Effector memory CD4-positive, alpha-beta T cell (primary cell): ENCODE results near the gene WNT5B.

Experiments
- DNase-seq, 3 donors: peaks; one replicate each; pipeline ENCODE4 v3.0.0-alpha.2; 2020
- H3K27ac ChIP-seq: 2 replicates; pipeline ENCODE4 v1.7.0; 2013; ENCODE audit warnings: mild to moderate bottlenecking, low read length, moderate library complexity; ENCODE audit not compliant: insufficient read depth, poor library complexity, severe bottlenecking
- H3K27me3 ChIP-seq: replicated peaks from 2 replicates; pipeline ENCODE4 v1.7.0; 2013; ENCODE audit warnings: mild to moderate bottlenecking, low read length; ENCODE audit not compliant: insufficient read depth, control insufficient read depth, poor library complexity, severe bottlenecking
- H3K36me3 ChIP-seq: 2 replicates; pipeline ENCODE4 v1.7.0; 2013; ENCODE audit warnings: mild to moderate bottlenecking, low read length, moderate library complexity; ENCODE audit not compliant: control insufficient read depth, insufficient read depth
- H3K4me1 ChIP-seq: 2 replicates; pipeline ENCODE4 v1.7.0; 2013; ENCODE audit warnings: low read length, mild to moderate bottlenecking; ENCODE audit not compliant: control insufficient read depth, insufficient read depth, poor library complexity, severe bottlenecking
- H3K4me3 ChIP-seq: 2 replicates; pipeline ENCODE4 v1.7.0; 2013; ENCODE audit warnings: low read length, low read depth, mild to moderate bottlenecking; ENCODE audit not compliant: insufficient read depth, poor library complexity, severe bottlenecking
- H3K9me3 ChIP-seq: 2 replicates; pipeline ENCODE4 v1.7.0; 2013; ENCODE audit warnings: mild to moderate bottlenecking, low read length, moderate library complexity; ENCODE audit not compliant: control insufficient read depth

WNT5B gene

GRCh38 chr12:1611803-1612572 lies 17.0 kb upstream of the WNT5B start:
- no peak for DNase-seq
- Histone ChIP-seq H3K27ac (no peak overlapping the region), H3K36me3 (no peaks in the 10 kb centered on the region), H3K27me3 (no peaks in the 10 kb centered on the region), H3K4me3 (no peak overlapping the region), H3K4me1 (no peaks in the 10 kb centered on the region), H3K9me3 (no peaks in the 10 kb centered on the region)

DNA sequence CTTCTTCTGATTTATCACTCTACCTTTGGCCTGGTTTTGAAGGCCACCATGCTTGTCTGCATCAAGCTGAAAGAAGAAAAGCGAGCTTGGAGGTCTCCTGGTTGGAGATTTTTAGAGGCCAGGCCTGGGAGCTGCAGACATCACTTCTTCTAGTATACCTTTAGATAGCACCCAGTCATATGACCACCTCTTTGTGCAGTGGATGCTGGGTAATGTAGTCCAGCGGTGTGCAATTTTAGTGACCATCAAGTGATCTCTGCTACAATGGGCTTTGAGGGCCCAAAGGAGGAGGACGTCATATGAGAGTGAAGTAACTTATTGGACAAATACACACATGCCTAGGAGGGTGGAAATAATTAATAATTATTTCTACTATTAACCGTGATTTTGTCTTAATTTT lies 15.2 kb upstream of the WNT5B start:
- no peak for DNase-seq
- no peak overlapping the region for H3K4me3 ChIP-seq
- H3K4me1 ChIP-seq: no peaks in the 10 kb centered on the region
- no peak overlapping the region for H3K27ac ChIP-seq
- H3K36me3 ChIP-seq: no peaks in the 10 kb centered on the region
- no peaks in the 10 kb centered on the region for H3K9me3 ChIP-seq
- no peaks in the 10 kb centered on the region for H3K27me3 ChIP-seq

DNA sequence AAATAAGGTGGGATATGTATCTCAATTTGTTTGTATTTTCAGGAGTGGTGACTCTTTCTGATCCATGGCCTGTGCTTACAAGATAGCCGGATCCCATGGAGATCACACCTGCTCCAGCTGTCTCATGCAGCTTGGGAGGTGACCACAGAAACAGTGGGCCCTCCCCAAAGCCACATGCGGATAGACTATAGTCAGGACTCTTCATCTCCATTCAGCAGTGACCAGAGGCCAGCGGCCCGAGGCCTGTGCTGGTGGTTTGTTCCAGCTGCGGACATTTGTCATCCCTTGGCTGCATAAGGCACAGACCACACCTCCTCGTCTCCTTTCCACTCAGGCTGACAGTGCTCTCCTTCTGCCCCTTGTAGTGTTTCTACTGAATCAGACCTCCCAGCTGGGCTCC lies 14.7 kb upstream of the WNT5B start:
- Histone ChIP-seq H3K27ac (no peak overlapping the region), H3K27me3 (no peaks in the 10 kb centered on the region), H3K36me3 (no peaks in the 10 kb centered on the region), H3K4me1 (no peaks in the 10 kb centered on the region), H3K4me3 (no peak overlapping the region), H3K9me3 (no peaks in the 10 kb centered on the region)
- DNase-seq: no peak

GRCh38 chr12:1616233-1617066 lies 12.6 kb upstream of the WNT5B start:
- Histone ChIP-seq H3K36me3 (no peaks in the 10 kb centered on the region), H3K27ac (no peak overlapping the region), H3K27me3 (no peaks in the 10 kb centered on the region), H3K4me3 (no peak overlapping the region), H3K4me1 (no peaks in the 10 kb centered on the region), H3K9me3 (no peaks in the 10 kb centered on the region)
- no peak for DNase-seq

DNA sequence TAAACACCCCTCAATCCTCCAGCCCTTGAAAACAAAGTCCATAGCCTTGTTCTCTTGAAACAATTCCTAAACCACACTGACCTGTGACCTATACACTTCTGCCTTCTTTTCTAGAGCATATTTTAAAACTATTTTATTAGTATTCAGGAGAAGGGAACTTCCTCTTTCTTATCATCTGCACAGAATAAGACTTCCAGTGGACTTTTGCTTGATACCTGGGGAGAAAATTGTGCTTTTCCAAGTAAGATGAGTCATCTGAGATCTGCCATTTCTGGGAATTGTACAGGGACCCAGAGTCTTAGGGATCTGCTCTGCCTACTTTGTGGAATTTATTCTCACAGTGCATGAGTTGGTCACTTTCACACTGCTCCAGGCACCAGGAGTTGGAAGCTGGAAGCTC lies 10.5 kb upstream of the WNT5B start:
- DNase-seq: no peak
- Histone ChIP-seq H3K4me1 (no peaks in the 10 kb centered on the region), H3K27ac (no peak overlapping the region), H3K4me3 (no peak overlapping the region), H3K36me3 (no peaks in the 10 kb centered on the region), H3K9me3 (no peaks in the 10 kb centered on the region), H3K27me3 (no peaks in the 10 kb centered on the region)

DNA sequence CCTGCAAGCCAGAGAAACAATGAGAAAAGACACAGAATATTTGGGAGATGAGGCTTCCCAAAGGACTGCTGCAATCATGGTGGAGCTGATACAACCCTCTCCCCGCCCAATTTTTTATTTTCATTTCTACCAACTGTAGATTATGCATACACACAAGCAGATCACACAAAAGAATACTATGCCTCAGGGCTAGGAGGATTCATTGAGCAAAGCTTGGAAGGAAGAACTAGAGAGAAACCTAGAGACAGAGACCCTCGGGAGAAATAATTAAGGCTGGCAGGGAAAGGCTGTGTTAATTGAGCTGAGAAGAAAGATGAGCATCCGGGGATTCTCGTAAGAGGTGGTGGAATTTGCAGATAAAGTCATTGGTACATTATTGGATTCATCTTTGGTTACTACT lies 9.9 kb upstream of the WNT5B start:
- Histone ChIP-seq H3K4me1 (no peaks in the 10 kb centered on the region), H3K9me3 (no peaks in the 10 kb centered on the region), H3K27me3 (no peaks in the 10 kb centered on the region), H3K4me3 (no peak overlapping the region), H3K36me3 (no peaks in the 10 kb centered on the region), H3K27ac (no peak overlapping the region)
- DNase-seq: no peak

GRCh38 chr12:1619587-1619986 lies 9.4 kb upstream of the WNT5B start:
- no peak for DNase-seq
- no peaks in the 10 kb centered on the region for H3K27me3 ChIP-seq
- H3K9me3 ChIP-seq: no peaks in the 10 kb centered on the region
- H3K36me3 ChIP-seq: no peaks in the 10 kb centered on the region
- H3K4me1 ChIP-seq: no peaks in the 10 kb centered on the region
- no peak overlapping the region for H3K27ac ChIP-seq
- H3K4me3 ChIP-seq: no peak overlapping the region

DNA sequence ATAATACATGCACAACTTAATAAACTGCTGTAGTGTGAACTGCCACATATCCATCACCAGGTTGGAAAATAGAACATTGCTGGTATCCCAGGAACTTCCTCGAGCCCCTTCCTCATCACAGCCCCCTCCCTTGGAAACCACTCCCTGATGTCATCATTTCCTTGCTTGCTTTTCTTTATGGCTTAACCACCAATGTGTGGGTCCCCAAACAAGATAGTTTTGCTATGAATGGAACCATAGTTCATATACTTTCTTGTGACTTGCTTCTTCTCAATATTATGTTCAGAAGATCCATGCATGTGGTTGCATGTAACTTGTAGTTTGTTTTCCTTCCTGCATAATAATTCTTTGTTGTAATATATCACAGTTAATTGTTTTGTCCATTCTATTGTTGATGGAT lies 8.9 kb upstream of the WNT5B start:
- Histone ChIP-seq H3K27ac (no peak overlapping the region), H3K4me3 (no peak overlapping the region), H3K27me3 (no peaks in the 10 kb centered on the region), H3K36me3 (no peaks in the 10 kb centered on the region), H3K4me1 (no peaks in the 10 kb centered on the region), H3K9me3 (no peaks in the 10 kb centered on the region)
- DNase-seq: no peak

DNA sequence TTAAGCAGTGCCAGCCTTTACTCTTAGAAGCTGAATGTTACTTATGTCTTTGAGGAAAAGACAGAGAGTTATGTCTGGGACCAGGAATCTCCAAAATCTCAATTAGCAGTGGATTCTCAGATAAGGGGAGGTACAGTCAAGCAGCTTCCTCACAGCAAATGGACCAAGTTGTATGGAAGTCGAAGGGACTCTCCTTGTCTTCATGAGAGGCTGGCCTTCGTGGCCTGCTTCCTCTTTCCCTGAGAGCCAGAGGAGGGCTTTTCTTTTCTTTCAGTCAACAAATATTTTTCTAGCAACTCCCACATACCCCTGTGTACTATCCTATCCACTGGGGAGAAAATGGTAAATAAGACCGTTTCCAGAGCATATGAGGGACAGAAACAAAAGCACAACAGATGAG lies 6.6 kb upstream of the WNT5B start:
- no peaks in the 10 kb centered on the region for H3K27me3 ChIP-seq
- DNase-seq: no peak
- no peaks in the 10 kb centered on the region for H3K9me3 ChIP-seq
- H3K4me1 ChIP-seq: no peaks in the 10 kb centered on the region
- H3K4me3 ChIP-seq: no peak overlapping the region
- H3K36me3 ChIP-seq: no peaks in the 10 kb centered on the region
- no peak overlapping the region for H3K27ac ChIP-seq
